ENCODE data around the gene RPP25L. TPM values are rescaled to one million over a fixed set of nuclear protein-coding genes. Genes with fewer than 3 reads are reported as not detected.

RPP25L gene
- total and polyA plus RNA-seq, 2 experiments from 2014 or later, result 16.4 to 25.1 TPM

GRCh38 chr9:34644766-34645314, 32.9 kb upstream of the RPP25L start:
- Histone ChIP-seq H3K4me2 (0 out of 2 replicates have a peak overlapping the region, but pooled peaks have one; percentile 61), H3F3A (replicated peaks; ENCODE audit: low read depth) (peaks cover 8% of the 10 kb centered on the region; the same call in 1 of the 2 replicates), H4K20me1 (replicated peaks; ENCODE audit: insufficient read depth) (no peaks in the 10 kb centered on the region; the same call in 1 of the 2 replicates), H3K27me3 (ENCODE audit: insufficient read depth) (no peaks in the 10 kb centered on the region), H3K4me1 (ENCODE audit: insufficient read depth) (peaks cover 24% of the 10 kb centered on the region), H3K36me3 (ENCODE audit: insufficient read depth) (peaks cover 3% of the 10 kb centered on the region; the same call in 1 of the 2 replicates), H2AFZ (peak overlapping the region; percentile 80; the same call in 1 of the 2 replicates), H3K4me3 (no peak overlapping the region), H3K9me2 (ENCODE audit: insufficient read depth) (no peaks in the 10 kb centered on the region), H3K79me2 (replicated peaks; ENCODE audit: insufficient read depth) (peaks cover 6% of the 10 kb centered on the region), H3K27ac (ENCODE audit: low read depth) (no peak overlapping the region)
- TF ChIP-seq POLR2AphosphoS5 (IDR thresholded peaks at IDR 0.05; ENCODE audit: low read depth) (no peak), REST (IDR thresholded peaks at IDR 0.05; ENCODE audit: unreplicated experiment) (no peak), NANOG (IDR thresholded peaks at IDR 0.05; ENCODE audit: borderline replicate concordance) (no peak), JUNB (IDR thresholded peaks at IDR 0.05; ENCODE audit: unreplicated experiment) (no peak), CTCF (conservative IDR thresholded peaks at IDR 0.05; ENCODE audit: low read depth in 2 of 2) (no peak), STAT1 (IDR thresholded peaks at IDR 0.05; ENCODE audit: unreplicated experiment) (no peak)
- peak overlapping the region; percentile 61 for H3K27ac Mint-ChIP-seq
- peaks cover 24% of the 10 kb centered on the region for H3K36me3 Mint-ChIP-seq (ENCODE audit: low read depth)
- H3K9me3 Mint-ChIP-seq, result no peaks in the 10 kb centered on the region; the same call in 2 of the 3 replicates
- ATAC-seq (peak; percentile 6; the same call in 2 of the 3 replicates), DNase-seq (ENCODE audit: low spot score) (peak; percentile 56)
- peaks cover 34% of the 10 kb centered on the region for H3K4me1 Mint-ChIP-seq
- peaks cover 9% of the 10 kb centered on the region for H3K27me3 Mint-ChIP-seq (ENCODE audit: insufficient read depth, low read depth, poor library complexity)
- peak overlapping the region; percentile 42; the same call in 2 of the 3 replicates for H3K4me3 Mint-ChIP-seq

GRCh38 chr9:34642679-34643078, 30.8 kb upstream of the RPP25L start:
- Mint-ChIP-seq H3K36me3 (ENCODE audit: low read depth) (peaks cover 4% of the 10 kb centered on the region; the same call in 2 of the 3 replicates), H3K9me3 (no peaks in the 10 kb centered on the region; the same call in 2 of the 3 replicates), H3K27me3 (ENCODE audit: insufficient read depth, low read depth, poor library complexity) (peaks cover 8% of the 10 kb centered on the region), H3K4me3 (no peak overlapping the region), H3K4me1 (peaks cover 40% of the 10 kb centered on the region), H3K27ac (no peak overlapping the region)
- Histone ChIP-seq H3K27me3 (ENCODE audit: insufficient read depth) (peaks cover 8% of the 10 kb centered on the region; the same call in 1 of the 2 replicates), H2AFZ (no peak overlapping the region), H3K4me3 (no peak overlapping the region), H4K20me1 (replicated peaks; ENCODE audit: insufficient read depth) (no peaks in the 10 kb centered on the region; the same call in 1 of the 2 replicates), H3K36me3 (ENCODE audit: insufficient read depth) (no peaks in the 10 kb centered on the region), H3F3A (replicated peaks; ENCODE audit: low read depth) (peaks cover 16% of the 10 kb centered on the region), H3K27ac (ENCODE audit: low read depth) (no peak overlapping the region), H3K79me2 (replicated peaks; ENCODE audit: insufficient read depth) (peaks cover under 1% of the 10 kb centered on the region; the same call in 1 of the 2 replicates), H3K4me1 (ENCODE audit: insufficient read depth) (peaks cover 28% of the 10 kb centered on the region), H3K4me2 (no peak overlapping the region), H3K9me2 (ENCODE audit: insufficient read depth) (no peaks in the 10 kb centered on the region)
- DNase-seq (ENCODE audit: low spot score) (no peak), ATAC-seq (no peak)
- no peak for TF ChIP-seq CTCF (conservative IDR thresholded peaks at IDR 0.05; ENCODE audit: low read depth in 2 of 2)
- no peak for TF ChIP-seq REST (IDR thresholded peaks at IDR 0.05; ENCODE audit: unreplicated experiment)
